Heart left ventricle (tissue), 16 donors: ENCODE results near the gene MEPE. TPM values are rescaled to one million over a fixed set of nuclear protein-coding genes. Genes with fewer than 3 reads are reported as not detected.

Experiments
- ATAC-seq, 4 donors: fragments of 200-7000 bp; cut with Tn5 transposase; one replicate each; pipeline ENCODE4 v1.9.1; 2020 to 2022; ENCODE audit warnings: moderate library complexity in 4 of 4, mild to moderate bottlenecking in 3 of 4, moderate number of reproducible peaks in 1 of 4
- DNase-seq, 5 donors: peaks; one replicate each; pipeline ENCODE4 v3.0.0-alpha.2; 2020
- H3K27ac ChIP-seq, 12 donors: fragments of 200-600 bp; sonication (generic) in 4 of 12; one replicate each; pipeline versions ENCODE4 v1.5.0 to v1.8.0; 2016 to 2022; ENCODE audit warnings: mild to moderate bottlenecking in 2 of 12
- H3K27me3 ChIP-seq, 9 donors: fragments of 200-600 bp; sonication (generic) in 2 of 9; one replicate each; pipeline versions ENCODE4 v1.5.1 to v1.8.0; 2016 to 2022; ENCODE audit warnings: mild to moderate bottlenecking in 3 of 9
- H3K36me3 ChIP-seq, 9 donors: fragments of 200-600 bp; sonication (generic) in 2 of 9; one replicate each; pipeline versions ENCODE4 v1.5.0 to v1.8.0; 2018 to 2022; ENCODE audit warnings: mild to moderate bottlenecking in 2 of 9
- H3K4me1 ChIP-seq, 12 donors: fragments of 200-600 bp; sonication (generic) in 4 of 12; one replicate each; pipeline versions ENCODE4 v1.5.0 to v1.8.0; 2016 to 2022; ENCODE audit warnings: mild to moderate bottlenecking in 3 of 12
- H3K4me3 ChIP-seq, 12 donors: fragments of 200-600 bp; sonication (generic) in 4 of 12; one replicate each; pipeline versions ENCODE4 v1.5.0 to v1.8.0; 2017 to 2022; ENCODE audit warnings: mild to moderate bottlenecking in 9 of 12, moderate library complexity in 4 of 12
- H3K9me3 ChIP-seq, 12 donors: fragments of 200-600 bp; sonication (generic) in 4 of 12; one replicate each; pipeline versions ENCODE4 v1.5.0 to v1.8.0; 2016 to 2022; ENCODE audit warnings: mild to moderate bottlenecking in 1 of 12
- POLR2A ChIP-seq, 2 donors: fragments of 450-650 bp; IDR thresholded peaks; one replicate each; pipeline ENCODE4 v1.6.1; 2017; ENCODE audit warnings: antibody characterized with exemption in 2 of 2, mild to moderate bottlenecking in 2 of 2, moderate library complexity in 2 of 2
- WGBS, 4 donors: extraction: QIAGEN DNeasy Blood & Tissue Kit in 2 of 4; methylation state at CpG; one replicate each; pipeline versions ENCODE4 v1.1.5 to v1.1.7; 2013 to 2018; 5-methylcytosine and 5-hydroxymethylcytosine counted together
- intact Hi-C, 10 donors: fragments of 100-400 bp; cut with DNase I; formaldehyde crosslinking; loops; one replicate each; pipeline versions ENCODE4 v1.11.1 to v1.14.2; 2022
- polyA plus RNA-seq, 2 donors: library from polyadenylated mRNA; stranded (reverse); fragments of 200-250 nt; gene quantifications; one replicate each; pipeline ENCODE4 v1.2.3, GENCODE V29; 2013
- total RNA-seq, 9 donors: library from RNA; depleted of rRNA in 2 of 9; stranded (reverse); fragments of >200 nt in 2 of 9; fragmentation: NEBNext Ultra II Directional in 3 of 9; extraction: Animal tissue kit (Norgen Biotek cat#: 25700) in 3 of 9; gene quantifications; one replicate each; pipeline versions ENCODE4 v1.1.0 to v1.2.4, GENCODE V29; 2016 to 2023
- TF ChIP-seq, protein P1 (sequence below), 12 donors: fragments of 200-600 bp; sonication (generic) in 4 of 12; IDR thresholded peaks; one replicate each; pipeline versions ENCODE4 v1.5.0 to v1.8.0; 2018 to 2022; ENCODE audit warnings: antibody characterized with exemption in 12 of 12, mild to moderate bottlenecking in 5 of 12
- donor health status: ischemic (EF 13 %, LVEDD 7.1; RV severe dilation, severe dysfunction).
- donor health status: healthy with polysubstance abuse.
- donor health status: DM: no; HTN: yes; CAD: no.
- donor health status: DM: no; HTN: no; CAD: no.
- donor health status: ischemic (EF 25% LVEDD 6.9; RV normal size, moderate dysfunction).
- donor health status: ischemic (EF 25% LVEDD 5.7; RV mildly dilated, moderate dysfunction).
- donor health status: healthy.
- donor health status: DM: yes; HTN: yes; CAD: no.
- donor health status: ischemic (EF 35%, LVEDD 5.7; RV mildly dilated, moderate dysfunction).
- donor health status: nonischemic (EF 11% LVEDD 7.7; RV severe dilation, severe dysfunction).
- donor health status: DM: yes; HTN: yes; CAD: no.
- donor health status: PGD.
- donor health status: ischemic (EF 29% LVEDD 5.4; RV normal size, mild dysfunction).
- donor health status: nonischemic (EF 23%, LVEDD 6.1; RV moderate dilation, normal function).

The MEPE gene
- total and polyA plus RNA-seq, 11 donors: not detected

GRCh38 chr4:87857789-87858188 is 25.0 kb downstream of the MEPE start:
- DNase-seq (no peak), ATAC-seq (no peak)
- Histone ChIP-seq H3K4me1 (peaks cover 0 to 22% (median 0%) of the 10 kb centered on the region in 12 donors), H3K27ac (no peak overlapping the region), H3K9me3 (no peaks in the 10 kb centered on the region), H3K36me3 (no peaks in the 10 kb centered on the region), H3K27me3 (no peaks in the 10 kb centered on the region), H3K4me3 (no peak overlapping the region)
- 60 to 90% (median 63%) methylated on average over 5 of the region's 5 CpGs for WGBS, 4 donors
- intact Hi-C loops: loop anchor here in 7 of 10 donors (5.0 to 10.0 kb wide), 4 partner anchors 355 to 667 kb away; partner anchors contain the start of gene PYURF (in 1 of the 7)
- TF ChIP-seq, protein P1, sequence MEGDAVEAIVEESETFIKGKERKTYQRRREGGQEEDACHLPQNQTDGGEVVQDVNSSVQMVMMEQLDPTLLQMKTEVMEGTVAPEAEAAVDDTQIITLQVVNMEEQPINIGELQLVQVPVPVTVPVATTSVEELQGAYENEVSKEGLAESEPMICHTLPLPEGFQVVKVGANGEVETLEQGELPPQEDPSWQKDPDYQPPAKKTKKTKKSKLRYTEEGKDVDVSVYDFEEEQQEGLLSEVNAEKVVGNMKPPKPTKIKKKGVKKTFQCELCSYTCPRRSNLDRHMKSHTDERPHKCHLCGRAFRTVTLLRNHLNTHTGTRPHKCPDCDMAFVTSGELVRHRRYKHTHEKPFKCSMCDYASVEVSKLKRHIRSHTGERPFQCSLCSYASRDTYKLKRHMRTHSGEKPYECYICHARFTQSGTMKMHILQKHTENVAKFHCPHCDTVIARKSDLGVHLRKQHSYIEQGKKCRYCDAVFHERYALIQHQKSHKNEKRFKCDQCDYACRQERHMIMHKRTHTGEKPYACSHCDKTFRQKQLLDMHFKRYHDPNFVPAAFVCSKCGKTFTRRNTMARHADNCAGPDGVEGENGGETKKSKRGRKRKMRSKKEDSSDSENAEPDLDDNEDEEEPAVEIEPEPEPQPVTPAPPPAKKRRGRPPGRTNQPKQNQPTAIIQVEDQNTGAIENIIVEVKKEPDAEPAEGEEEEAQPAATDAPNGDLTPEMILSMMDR (IDR thresholded peaks at IDR 0.05): no peak
- TF ChIP-seq POLR2A (IDR thresholded peaks at IDR 0.05): no peak

DNA sequence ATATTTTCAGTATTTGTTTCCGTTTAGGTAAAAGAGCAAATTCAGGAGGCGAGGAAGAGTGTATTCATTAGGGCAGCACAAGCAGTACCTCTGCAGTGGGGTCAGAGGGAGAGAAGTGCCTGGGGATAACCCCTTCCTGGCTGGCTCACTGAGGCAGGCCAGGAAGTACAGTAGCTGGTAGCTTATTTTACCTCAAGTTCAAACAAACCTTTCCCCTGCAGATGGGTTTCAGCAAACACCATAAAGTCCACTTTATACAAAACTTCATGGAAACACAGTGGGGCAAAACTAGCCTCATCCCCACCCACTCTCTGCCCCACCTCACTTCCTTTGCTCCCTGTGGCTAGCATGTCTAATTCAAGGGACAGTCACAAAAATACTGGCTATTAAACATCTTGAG is 29.5 kb downstream of the MEPE start:
- peaks cover 0 to 21% (median 9%) of the 10 kb centered on the region in 12 donors for H3K4me1 ChIP-seq
- H3K27me3 ChIP-seq: no peaks in the 10 kb centered on the region
- ATAC-seq (no peak), DNase-seq (no peak)
- TF ChIP-seq POLR2A (IDR thresholded peaks at IDR 0.05): no peak
- TF ChIP-seq, protein P1 (IDR thresholded peaks at IDR 0.05): no peak
- H3K36me3 ChIP-seq: no peaks in the 10 kb centered on the region
- no peaks in the 10 kb centered on the region for H3K9me3 ChIP-seq
- no peak overlapping the region for H3K27ac ChIP-seq
- no peak overlapping the region for H3K4me3 ChIP-seq
- WGBS, 4 donors: 87 to 98% (median 95%) methylated on average over 2 of the region's 2 CpGs
- intact Hi-C loops: no loop called here

- no peak for TF ChIP-seq POLR2A (IDR thresholded peaks at IDR 0.05)
- TF ChIP-seq, protein P1 (IDR thresholded peaks at IDR 0.05): peak in 1 of 12 donors; percentile 14
- Histone ChIP-seq H3K27ac (no peak overlapping the region), H3K27me3 (no peaks in the 10 kb centered on the region), H3K9me3 (no peaks in the 10 kb centered on the region), H3K4me3 (no peak overlapping the region), H3K36me3 (no peaks in the 10 kb centered on the region), H3K4me1 (peaks cover 0 to 21% (median 9%) of the 10 kb centered on the region in 12 donors)
- 57 to 100% (median 95%) methylated on average over 3 to 23 of the region's 23 CpGs for WGBS, 4 donors
- intact Hi-C loops: no loop called here
- DNase-seq (no peak), ATAC-seq (no peak)
These were observed 30.7 kb downstream of the MEPE start for GRCh38 chr4:87863486-87863885.

GRCh38 chr4:87864321-87864720 is 31.6 kb downstream of the MEPE start:
- intact Hi-C loops: no loop called here
- Histone ChIP-seq H3K4me1 (peaks cover 0 to 21% (median 9%) of the 10 kb centered on the region in 12 donors), H3K27ac (peak overlapping the region in 1 of 12 donors; percentile 38), H3K4me3 (no peak overlapping the region), H3K27me3 (no peaks in the 10 kb centered on the region), H3K36me3 (no peaks in the 10 kb centered on the region), H3K9me3 (no peaks in the 10 kb centered on the region)
- no peak for DNase-seq
- TF ChIP-seq, protein P1 (IDR thresholded peaks at IDR 0.05): no peak
- TF ChIP-seq POLR2A (IDR thresholded peaks at IDR 0.05): no peak
- no peak for ATAC-seq
- 95 to 100% (median 96%) methylated on average over 2 of the region's 2 CpGs for WGBS, 4 donors
